SH-SY5Y (cell line): ENCODE measurements around the gene GAB1.

Experiments
- GATA2 ChIP-seq: IDR thresholded peaks from 2 replicates; pipeline ENCODE4 v1.6.1; 2011; ENCODE audit warnings: mild to moderate bottlenecking, low read depth, low read length
- GATA3 ChIP-seq: IDR thresholded peaks from 2 replicates; pipeline ENCODE4 v1.6.1; 2011; ENCODE audit warnings: low read depth, mild to moderate bottlenecking, low read length, moderate library complexity

DNA sequence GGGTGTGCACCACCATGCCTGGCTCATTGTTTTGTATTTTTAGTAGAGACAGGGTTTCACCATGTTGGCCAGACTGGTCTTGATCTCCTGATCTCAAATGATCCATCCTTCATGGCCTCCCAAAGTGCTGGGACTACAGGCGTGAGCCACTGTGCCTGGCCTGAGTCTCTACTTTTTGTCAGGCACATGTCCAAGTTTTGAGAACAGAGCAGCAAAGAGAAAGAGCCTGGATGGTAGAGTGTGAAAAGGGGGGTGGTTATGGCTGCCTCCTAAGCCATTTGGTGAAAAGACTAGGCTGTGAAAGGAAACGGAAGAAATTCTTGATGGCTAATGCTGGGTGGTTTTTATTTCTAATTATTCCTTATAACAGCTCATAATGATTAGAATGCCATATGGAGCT is 63.4 kb downstream of the GAB1 start:
- no peak for TF ChIP-seq GATA2
- TF ChIP-seq GATA3, result no peak
